SK-N-MC (cell line): ENCODE data around the gene TMEM175.

Experiments used
- DNase-seq: peaks from one replicate; pipeline ENCODE4 v3.0.0-alpha.2; 2011; ENCODE audit warnings: low read depth, low spot score
- H3K27ac ChIP-seq: fragments of 200-600 bp; sonication (generic); 2 replicates; pipeline ENCODE4 v1.5.1; 2016; ENCODE audit warnings: mixed run types
- H3K36me3 ChIP-seq: fragments of 200-600 bp; sonication (generic); 2 replicates; pipeline ENCODE4 v1.6.1; 2017; ENCODE audit warnings: antibody characterized with exemption, low read length, mixed read lengths; ENCODE audit not compliant: insufficient read depth
- H3K4me3 ChIP-seq: fragments of 200-600 bp; sonication (generic); 2 replicates; pipeline ENCODE4 v1.5.1; 2016
- H3K9ac ChIP-seq: fragments of 200-600 bp; sonication (generic); 2 replicates; pipeline ENCODE4 v1.8.0; 2017; ENCODE audit warnings: mixed run types, mixed read lengths; ENCODE audit not compliant: insufficient read length
- H3K9me3 ChIP-seq: fragments of 200-600 bp; sonication (generic); 2 replicates; pipeline ENCODE4 v1.6.1; 2017; ENCODE audit warnings: low read depth, mild to moderate bottlenecking, antibody characterized with exemption, low read length, moderate library complexity, mixed read lengths
- EZH2 ChIP-seq: fragments of 200-600 bp; sonication (generic); IDR thresholded peaks from one replicate; pipeline ENCODE4 v1.6.1; 2017; ENCODE audit warnings: antibody characterized with exemption
- FOXP2 ChIP-seq: optimal IDR thresholded peaks from 2 replicates; pipeline ENCODE3; 2011; ENCODE audit warnings: mild to moderate bottlenecking, moderate library complexity; ENCODE audit not compliant: insufficient read depth; ENCODE audit errors: extremely low read length, control extremely low read depth
- POLR2AphosphoS5 ChIP-seq: IDR thresholded peaks from 2 replicates; pipeline ENCODE4 v1.6.1; 2012; ENCODE audit warnings: mild to moderate bottlenecking, low read depth, low read length, borderline replicate concordance

The TMEM175 gene

DNA sequence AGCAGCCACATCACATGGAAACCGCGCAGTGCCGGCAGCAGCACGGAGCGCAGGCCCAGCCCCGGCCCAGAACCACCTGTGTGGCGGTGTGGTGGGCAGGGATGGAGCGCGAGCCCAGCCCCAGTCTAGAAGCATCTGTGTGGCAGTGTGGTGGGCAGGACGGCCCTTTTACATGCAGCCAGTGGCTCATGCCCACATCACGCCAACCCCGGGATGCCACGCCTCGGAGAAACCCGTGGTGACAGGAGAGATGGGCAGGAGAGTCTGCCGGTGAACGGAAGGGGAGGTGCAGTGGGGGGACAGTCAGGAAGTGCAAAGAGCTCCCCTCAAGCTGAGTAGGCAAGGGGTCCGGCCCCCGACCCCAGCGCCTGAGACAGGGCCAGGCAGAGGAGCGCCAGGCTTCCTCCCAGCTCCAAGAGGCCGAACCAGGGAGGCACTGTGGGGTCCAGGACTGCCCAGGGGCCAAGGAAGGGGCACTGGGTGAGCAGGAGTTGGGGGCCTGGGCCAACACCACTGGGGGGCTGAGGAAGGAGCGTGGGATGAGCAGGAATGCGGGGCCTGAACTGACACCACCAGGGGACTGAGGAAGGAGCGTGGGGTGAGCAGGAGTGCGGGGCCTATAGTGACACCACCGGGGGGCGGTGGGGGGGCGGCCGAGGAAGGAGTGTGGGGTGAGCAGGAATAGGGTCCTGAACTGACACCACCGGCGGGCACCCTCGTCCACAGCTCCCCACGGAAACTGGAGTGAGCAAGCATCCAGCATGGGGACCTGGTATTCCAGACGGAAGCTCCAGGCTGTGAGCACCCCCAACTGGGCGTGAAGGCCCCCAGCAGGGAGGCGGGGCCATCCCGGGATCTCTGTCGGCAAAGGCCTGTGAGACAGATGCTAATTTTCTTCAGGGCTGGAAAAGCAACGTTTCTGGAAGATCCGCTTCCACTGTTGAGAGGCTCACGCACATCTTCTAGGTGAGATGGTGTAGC is 28.9 kb upstream of the TMEM175 start:
- H3K4me3 ChIP-seq = no peak overlapping the region
- DNase-seq = no peak
- H3K9ac ChIP-seq = no peak overlapping the region
- TF ChIP-seq EZH2 = no peak
- TF ChIP-seq POLR2AphosphoS5 = no peak
- TF ChIP-seq FOXP2 = no peak
- no peaks in the 10 kb centered on the region for H3K9me3 ChIP-seq
- H3K36me3 ChIP-seq = no peaks in the 10 kb centered on the region; the same call in 1 of the 2 replicates
- H3K27ac ChIP-seq = no peak overlapping the region

DNA sequence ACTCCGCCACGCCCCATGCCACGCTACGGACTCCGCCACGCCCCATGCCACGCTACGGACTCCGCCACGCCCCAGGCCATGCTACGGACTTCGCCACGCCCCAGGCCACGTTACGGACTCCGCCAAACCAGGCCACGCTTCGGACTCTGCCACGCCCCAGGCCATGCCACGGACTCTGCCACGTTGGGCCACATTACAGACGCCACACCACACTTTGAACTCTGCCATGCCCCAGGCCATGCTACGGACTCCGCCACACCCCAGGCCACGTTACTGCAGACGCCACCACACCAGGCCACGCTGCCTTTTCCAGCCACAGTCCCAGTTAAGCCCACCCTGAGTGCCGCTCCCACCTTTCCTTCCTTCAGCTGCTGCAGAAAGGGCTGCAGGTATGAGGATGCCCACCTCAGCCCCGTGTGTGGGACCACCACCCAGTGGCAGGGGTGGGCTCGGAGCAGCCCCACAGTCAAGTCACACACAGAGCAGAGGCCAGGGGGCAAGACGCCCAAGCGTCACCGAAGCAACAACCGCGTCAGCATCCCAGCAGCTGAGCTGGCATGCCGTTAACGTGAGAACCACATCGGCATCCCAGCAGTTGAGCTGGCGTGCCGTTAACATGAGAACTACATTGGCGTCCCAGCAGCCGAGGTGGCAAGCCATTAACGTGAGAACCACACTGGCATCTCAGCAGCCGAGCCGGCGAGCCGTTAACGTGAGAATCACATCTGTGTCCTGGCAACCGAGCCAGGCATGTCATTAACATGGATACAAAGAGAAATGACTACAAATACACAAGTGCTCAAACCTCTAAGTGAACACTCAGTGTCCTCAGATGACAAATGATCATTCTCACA is 26.5 kb upstream of the TMEM175 start:
- Histone ChIP-seq H3K9ac (no peak overlapping the region), H3K4me3 (no peak overlapping the region), H3K27ac (no peak overlapping the region), H3K9me3 (no peaks in the 10 kb centered on the region), H3K36me3 (no peaks in the 10 kb centered on the region; the same call in 1 of the 2 replicates)
- no peak for DNase-seq
- TF ChIP-seq EZH2 (no peak), POLR2AphosphoS5 (no peak), FOXP2 (no peak)

DNA sequence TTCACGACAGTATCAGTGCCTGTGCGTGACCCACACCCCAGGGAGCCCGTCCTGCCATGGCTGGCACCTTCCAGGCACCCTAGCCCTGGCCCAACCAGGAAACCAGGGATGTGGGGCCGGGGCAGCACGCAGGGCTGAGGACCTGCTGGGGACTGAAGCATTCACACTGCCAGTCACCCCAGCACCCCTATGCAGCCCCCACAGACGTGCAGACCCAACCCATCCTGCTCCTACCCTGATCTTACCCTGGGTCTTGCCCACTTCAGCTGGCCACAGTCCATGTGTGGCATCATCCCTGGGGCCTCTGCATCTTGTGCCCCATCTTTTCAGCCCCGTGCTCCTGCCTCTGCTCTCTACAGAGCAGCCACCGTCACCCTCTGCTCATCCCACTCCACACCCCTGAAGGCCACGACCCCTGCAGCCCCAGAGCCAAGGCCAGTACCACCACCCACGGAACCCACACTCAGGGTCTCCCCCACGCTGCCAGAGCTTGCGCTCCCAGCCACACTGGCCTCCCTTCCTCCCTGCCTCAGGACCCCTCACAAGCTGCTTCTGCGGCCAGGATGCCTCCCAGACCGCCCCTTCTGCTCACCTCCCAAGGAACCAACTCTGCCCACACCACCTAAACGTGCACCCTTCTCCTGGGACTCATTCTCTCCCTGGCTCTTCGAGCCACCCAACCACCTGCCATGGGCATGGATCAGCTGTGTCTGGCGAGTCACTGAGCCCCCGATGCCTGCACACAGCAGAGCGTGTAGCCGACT is 25.7 kb upstream of the TMEM175 start:
- H3K36me3 ChIP-seq = no peaks in the 10 kb centered on the region; the same call in 1 of the 2 replicates
- H3K4me3 ChIP-seq = no peak overlapping the region
- H3K9me3 ChIP-seq = no peaks in the 10 kb centered on the region
- H3K9ac ChIP-seq = no peak overlapping the region
- DNase-seq = no peak
- no peak overlapping the region for H3K27ac ChIP-seq
- TF ChIP-seq EZH2 = no peak
- no peak for TF ChIP-seq POLR2AphosphoS5
- no peak for TF ChIP-seq FOXP2

DNA sequence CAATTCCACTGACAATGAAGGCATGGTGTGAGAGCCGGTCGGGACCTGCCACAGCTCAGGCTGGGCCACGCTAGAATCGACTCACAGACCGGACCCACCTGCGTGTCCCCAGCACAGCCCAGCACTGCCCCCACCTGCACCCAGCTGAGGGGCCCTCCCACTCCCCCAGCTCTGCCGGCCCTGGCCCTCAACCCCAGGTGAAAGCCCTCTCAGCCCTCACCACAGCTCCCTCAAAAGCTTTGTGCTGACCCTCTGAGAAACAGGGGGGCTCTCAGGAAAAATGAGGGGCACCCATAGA is 25.2 kb upstream of the TMEM175 start:
- Histone ChIP-seq H3K9me3 (no peaks in the 10 kb centered on the region), H3K36me3 (no peaks in the 10 kb centered on the region; the same call in 1 of the 2 replicates), H3K4me3 (no peak overlapping the region), H3K27ac (no peak overlapping the region), H3K9ac (no peak overlapping the region)
- TF ChIP-seq POLR2AphosphoS5 = no peak
- TF ChIP-seq EZH2 = no peak
- no peak for DNase-seq

DNA sequence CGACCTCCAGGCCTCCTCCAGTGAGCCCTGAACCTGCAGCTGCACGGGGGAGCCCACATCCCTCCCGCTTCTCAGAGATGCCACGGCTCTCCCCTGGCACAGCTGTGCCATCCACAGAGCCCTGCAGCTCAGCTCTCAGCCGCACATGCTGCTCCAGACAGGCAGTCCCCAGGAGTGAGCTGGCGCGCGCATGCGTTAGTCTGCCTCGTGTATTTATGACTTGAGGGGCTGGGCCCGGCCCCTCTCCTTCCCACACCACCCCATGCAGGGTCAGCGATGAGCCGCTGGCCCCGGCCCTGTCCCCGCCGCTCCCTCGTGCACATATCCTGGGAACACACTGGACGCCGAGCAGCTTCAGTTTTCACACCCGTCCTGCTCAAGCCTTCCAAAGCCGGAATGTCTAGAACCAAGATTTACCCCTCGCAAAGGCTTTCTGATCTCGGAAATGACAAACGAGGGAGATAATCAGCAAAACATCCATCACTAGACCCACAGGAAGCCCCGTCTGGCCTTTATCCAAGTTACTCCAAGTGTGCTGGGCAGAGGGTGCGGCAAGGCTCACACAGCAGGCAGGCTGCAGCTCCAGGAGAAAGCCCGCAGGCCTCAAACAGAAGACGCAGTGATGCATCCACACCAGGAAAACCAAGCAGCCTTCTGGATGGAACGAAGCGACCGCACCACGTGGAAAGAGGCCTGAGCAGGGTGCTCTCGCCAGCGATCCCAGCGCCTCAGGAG is 24.4 kb upstream of the TMEM175 start:
- H3K27ac ChIP-seq = no peak overlapping the region
- DNase-seq = no peak

DNA sequence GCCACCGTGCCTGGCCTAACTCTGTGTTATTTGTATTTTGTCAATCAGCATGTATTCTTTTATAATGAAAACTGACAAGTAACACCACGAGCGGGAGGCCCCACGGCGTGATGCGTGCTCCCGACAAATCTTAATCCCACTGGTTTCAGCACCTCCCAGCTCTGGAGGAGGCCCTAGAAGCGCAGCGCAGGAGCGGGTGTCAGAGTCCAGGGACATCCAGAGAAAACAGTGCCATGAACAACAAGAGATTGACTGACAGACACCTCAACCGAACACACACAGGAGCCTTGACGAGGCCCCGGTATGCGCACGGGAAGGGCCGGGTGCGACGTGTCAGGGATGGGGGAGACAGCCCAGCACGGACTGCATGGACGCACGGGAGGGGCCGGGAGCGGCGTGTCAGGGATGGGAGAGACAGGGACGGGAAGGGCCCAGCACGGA is 23.1 kb upstream of the TMEM175 start:
- Histone ChIP-seq H3K4me3 (no peak overlapping the region), H3K9me3 (no peaks in the 10 kb centered on the region), H3K9ac (no peak overlapping the region), H3K36me3 (no peaks in the 10 kb centered on the region; the same call in 1 of the 2 replicates), H3K27ac (no peak overlapping the region)
- TF ChIP-seq FOXP2 (no peak), POLR2AphosphoS5 (no peak), EZH2 (no peak)
- no peak for DNase-seq

More for the DNA sequence above, 24.4 kb upstream of the TMEM175 start:
- Histone ChIP-seq H3K4me3 (no peak overlapping the region), H3K36me3 (no peaks in the 10 kb centered on the region; the same call in 1 of the 2 replicates), H3K9ac (no peak overlapping the region), H3K9me3 (no peaks in the 10 kb centered on the region)
- TF ChIP-seq EZH2 = no peak
- no peak for TF ChIP-seq FOXP2
- no peak for TF ChIP-seq POLR2AphosphoS5

DNA sequence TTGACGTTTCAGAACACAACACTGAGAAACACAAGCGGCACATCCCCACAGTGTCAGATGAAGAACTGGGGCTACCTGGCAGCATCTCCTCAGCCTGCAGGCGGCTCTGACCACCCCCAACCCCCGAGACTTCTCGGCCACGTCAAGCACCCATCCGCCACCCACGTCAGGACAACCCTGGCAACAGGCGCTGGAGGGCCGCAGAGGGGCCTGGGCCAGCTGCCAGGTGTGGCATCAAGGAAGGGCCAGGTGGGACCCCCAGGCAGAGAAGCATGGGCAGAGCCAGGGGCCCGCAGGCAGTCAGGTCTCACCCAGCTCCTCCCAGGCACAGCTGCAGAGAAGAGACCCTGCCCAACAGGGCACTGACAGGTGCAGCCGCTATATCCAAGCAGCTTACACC is 22.4 kb upstream of the TMEM175 start:
- DNase-seq = no peak
- Histone ChIP-seq H3K9ac (no peak overlapping the region), H3K36me3 (no peaks in the 10 kb centered on the region; the same call in 1 of the 2 replicates), H3K9me3 (no peaks in the 10 kb centered on the region), H3K4me3 (no peak overlapping the region), H3K27ac (no peak overlapping the region)
- TF ChIP-seq EZH2 = no peak
- no peak for TF ChIP-seq FOXP2
- no peak for TF ChIP-seq POLR2AphosphoS5
